ENCODE data around the gene TBL1X.
"Not testable (repeated sequence)": the region's sequence is repeated elsewhere in the genome, so short reads cannot be mapped to it uniquely, and the experiment has no call there.

TBL1X gene

GRCh38 chrX:9724711-9725110, 259.9 kb downstream of the TBL1X start:
- DNase-seq = no peak

- no peak for DNase-seq
Measured at GRCh38 chrX:9728261-9728660, 263.4 kb downstream of the TBL1X start.

GRCh38 chrX:9729171-9729885, 264.5 kb downstream of the TBL1X start:
- no peak for DNase-seq

- no peak for DNase-seq
Measured at GRCh38 chrX:9730078-9730477, 265.2 kb downstream of the TBL1X start.

GRCh38 chrX:9730752-9731151, 265.9 kb downstream of the TBL1X start:
- DNase-seq = no peak

GRCh38 chrX:9737363-9737762, 272.5 kb downstream of the TBL1X start:
- DNase-seq = no peak

GRCh38 chrX:9738151-9738550, 273.3 kb downstream of the TBL1X start:
- DNase-seq = no peak

- no peak for DNase-seq
Measured at GRCh38 chrX:9739130-9739529, 274.3 kb downstream of the TBL1X start.

GRCh38 chrX:9745417-9746115, 280.7 kb downstream of the TBL1X start:
- no peak for DNase-seq

GRCh38 chrX:9746148-9746888, 281.5 kb downstream of the TBL1X start:
- DNase-seq = no peak

GRCh38 chrX:9747644-9748043, 282.8 kb downstream of the TBL1X start:
- DNase-seq = no peak

GRCh38 chrX:9749146-9749692, 284.4 kb downstream of the TBL1X start:
- no peak for DNase-seq

GRCh38 chrX:9757366-9757765, 292.5 kb downstream of the TBL1X start:
- DNase-seq = no peak

GRCh38 chrX:9758021-9758638, 293.3 kb downstream of the TBL1X start:
- no peak for DNase-seq

GRCh38 chrX:9759337-9759736, 294.5 kb downstream of the TBL1X start:
- no peak for DNase-seq

GRCh38 chrX:9765072-9765736, 300.3 kb downstream of the TBL1X start:
- DNase-seq = no peak

- DNase-seq = no peak
Measured at GRCh38 chrX:9765737-9766097, 300.9 kb downstream of the TBL1X start, which contains the start of gene GPR143. GPR143 (minus strand) TSS chrX:9765847; CDS start chrX:9765817, 30 bp downstream.

- DNase-seq = no peak
Measured at GRCh38 chrX:9767375-9767774, 302.5 kb downstream of the TBL1X start.

- DNase-seq = not testable (repeated sequence)
Measured at GRCh38 chrX:9768321-9768839, 303.5 kb downstream of the TBL1X start.

GRCh38 chrX:9770319-9770718, 305.5 kb downstream of the TBL1X start:
- DNase-seq = no peak

- DNase-seq = no peak
Measured at GRCh38 chrX:9772943-9773342, 308.1 kb downstream of the TBL1X start.

GRCh38 chrX:9775930-9776329, 311.1 kb downstream of the TBL1X start:
- no peak for DNase-seq

Data from femur (tissue), 1 donor.